Tibial artery (tissue), 4 donors: ENCODE measurements around the gene ADAM15.

Experiments
- DNase-seq, 2 donors: peaks; one replicate each; pipeline ENCODE4 v3.0.0-alpha.2; 2019
- H3K27ac ChIP-seq, 2 donors: fragments of 200-600 bp; sonication (generic) in 1 of 2; 1 replicate in 1 of 2; 2 replicates in 1 of 2; pipeline ENCODE4 v1.5.1; 2018 to 2019; ENCODE audit warnings: mild to moderate bottlenecking in 1 of 2
- H3K27me3 ChIP-seq, 2 donors: fragments of 200-600 bp; sonication (generic) in 1 of 2; one replicate each; pipeline versions ENCODE4 v1.5.1 to v1.6.0; 2016 to 2019
- H3K36me3 ChIP-seq, 3 donors: fragments of 200-600 bp; sonication (generic) in 2 of 3; one replicate each; pipeline ENCODE4 v1.5.1; 2016 to 2019; ENCODE audit warnings: mild to moderate bottlenecking in 2 of 3
- H3K4me1 ChIP-seq, 4 donors: fragments of 200-600 bp; sonication (generic) in 2 of 4; 1 replicate in 3 of 4; 2 replicates in 1 of 4; pipeline ENCODE4 v1.5.1; 2016 to 2019
- H3K4me3 ChIP-seq, 2 donors: fragments of 200-600 bp; sonication (generic) in 1 of 2; 1 replicate in 1 of 2; 2 replicates in 1 of 2; pipeline ENCODE4 v1.5.1; 2018 to 2019; ENCODE audit warnings: mild to moderate bottlenecking in 2 of 2
- H3K9me3 ChIP-seq, 3 donors: fragments of 200-600 bp; sonication (generic) in 1 of 3; one replicate each; pipeline ENCODE4 v1.5.1; 2016 to 2019
- CTCF ChIP-seq, 2 experiments: fragments of 200-600 bp in 1 of 2; fragments of 450-650 bp in 1 of 2; IDR thresholded peaks; one replicate each; pipeline ENCODE4 v1.5.1; 2017 to 2019; ENCODE audit warnings: antibody characterized with exemption in 2 of 2, mild to moderate bottlenecking in 1 of 2, moderate library complexity in 1 of 2
- intact Hi-C: fragments of 100-400 bp; cut with DNase I; formaldehyde crosslinking; loops from one replicate; pipeline ENCODE4 v1.15.0; 2023; ENCODE audit warnings: low total_unique reads

The ADAM15 gene

GRCh38 chr1:155051777-155052398 is 772 bp downstream of the ADAM15 start:
- H3K4me1 ChIP-seq, result peaks cover 6 to 30% (median 22%) of the 10 kb centered on the region in 4 donors
- DNase-seq, result peak; percentile 58 to 85
- no peaks in the 10 kb centered on the region for H3K27me3 ChIP-seq
- peak overlapping the region; percentile 68 to 71 for H3K4me3 ChIP-seq
- TF ChIP-seq CTCF (IDR thresholded peaks at IDR 0.05), result no peak
- intact Hi-C loops, result no loop called here
- H3K36me3 ChIP-seq, result peaks cover 9 to 38% (median 33%) of the 10 kb centered on the region in 3 donors
- no peaks in the 10 kb centered on the region for H3K9me3 ChIP-seq
- H3K27ac ChIP-seq, result peak overlapping the region; percentile 72 to 91

- H3K36me3 ChIP-seq, result peaks cover 17 to 46% (median 42%) of the 10 kb centered on the region in 3 donors
- no peaks in the 10 kb centered on the region for H3K9me3 ChIP-seq
- no peaks in the 10 kb centered on the region for H3K27me3 ChIP-seq
- intact Hi-C loops, result no loop called here
- peaks cover 6 to 30% (median 22%) of the 10 kb centered on the region in 4 donors for H3K4me1 ChIP-seq
- peak overlapping the region; percentile 68 to 71 for H3K4me3 ChIP-seq
- no peak for DNase-seq
- peak overlapping the region; percentile 72 to 91 for H3K27ac ChIP-seq
- TF ChIP-seq CTCF (IDR thresholded peaks at IDR 0.05), result peak in 1 of 2 experiments; percentile 2
These were observed 1.6 kb downstream of the ADAM15 start for GRCh38 chr1:155052439-155053395.

- intact Hi-C loops, result no loop called here
- TF ChIP-seq CTCF (IDR thresholded peaks at IDR 0.05), result no peak
These were observed 2.5 kb downstream of the ADAM15 start for GRCh38 chr1:155053531-155054105.

GRCh38 chr1:155057104-155057503 is 6.0 kb downstream of the ADAM15 start:
- Histone ChIP-seq H3K27me3 (no peaks in the 10 kb centered on the region), H3K4me1 (peaks cover 0 to 24% (median 18%) of the 10 kb centered on the region in 4 donors), H3K36me3 (peaks cover 19 to 80% (median 80%) of the 10 kb centered on the region in 3 donors), H3K27ac (no peak overlapping the region), H3K9me3 (no peaks in the 10 kb centered on the region), H3K4me3 (no peak overlapping the region)
- TF ChIP-seq CTCF (IDR thresholded peaks at IDR 0.05), result no peak
- DNase-seq, result no peak
- intact Hi-C loops, result no loop called here

More at GRCh38 chr1:155053531-155054105, 2.5 kb downstream of the ADAM15 start:
- H3K27me3 ChIP-seq, result no peaks in the 10 kb centered on the region
- H3K4me3 ChIP-seq, result no peak overlapping the region
- no peak overlapping the region for H3K27ac ChIP-seq
- DNase-seq, result no peak
- H3K36me3 ChIP-seq, result peaks cover 19 to 55% (median 51%) of the 10 kb centered on the region in 3 donors
- no peaks in the 10 kb centered on the region for H3K9me3 ChIP-seq
- peaks cover 6 to 30% (median 22%) of the 10 kb centered on the region in 4 donors for H3K4me1 ChIP-seq

GRCh38 chr1:155057788-155058211 is 6.7 kb downstream of the ADAM15 start:
- H3K27ac ChIP-seq, result no peak overlapping the region
- peaks cover 0 to 24% (median 18%) of the 10 kb centered on the region in 4 donors for H3K4me1 ChIP-seq
- peaks cover 19 to 80% (median 80%) of the 10 kb centered on the region in 3 donors for H3K36me3 ChIP-seq
- no peak overlapping the region for H3K4me3 ChIP-seq
- no peak for TF ChIP-seq CTCF (IDR thresholded peaks at IDR 0.05)
- no peaks in the 10 kb centered on the region for H3K27me3 ChIP-seq
- DNase-seq, result no peak
- intact Hi-C loops, result no loop called here
- H3K9me3 ChIP-seq, result no peaks in the 10 kb centered on the region
